T1000 (cell line): ENCODE data around the gene AGBL3.
"Not testable (repeated sequence)": the region's sequence is repeated elsewhere in the genome, so short reads cannot be mapped to it uniquely, and the experiment has no call there.

Experiments used
- DNase-seq: peaks from one replicate; lab custom pipeline; 2025; ENCODE audit warnings: mixed read lengths; lab: John Stamatoyannopoulos, UW

Gene AGBL3

GRCh38 chr7:135077642-135078041, 91.3 kb downstream of the AGBL3 start:
- no peak for DNase-seq

GRCh38 chr7:135078051-135078450, 91.7 kb downstream of the AGBL3 start:
- no peak for DNase-seq

GRCh38 chr7:135079068-135079467, 92.8 kb downstream of the AGBL3 start:
- DNase-seq: no peak

GRCh38 chr7:135083005-135083404, 96.7 kb downstream of the AGBL3 start:
- no peak for DNase-seq

- no peak for DNase-seq
Measured at GRCh38 chr7:135088566-135088965, 102.3 kb downstream of the AGBL3 start.

- no peak for DNase-seq
Measured at GRCh38 chr7:135091717-135092116, 105.4 kb downstream of the AGBL3 start.

DNA sequence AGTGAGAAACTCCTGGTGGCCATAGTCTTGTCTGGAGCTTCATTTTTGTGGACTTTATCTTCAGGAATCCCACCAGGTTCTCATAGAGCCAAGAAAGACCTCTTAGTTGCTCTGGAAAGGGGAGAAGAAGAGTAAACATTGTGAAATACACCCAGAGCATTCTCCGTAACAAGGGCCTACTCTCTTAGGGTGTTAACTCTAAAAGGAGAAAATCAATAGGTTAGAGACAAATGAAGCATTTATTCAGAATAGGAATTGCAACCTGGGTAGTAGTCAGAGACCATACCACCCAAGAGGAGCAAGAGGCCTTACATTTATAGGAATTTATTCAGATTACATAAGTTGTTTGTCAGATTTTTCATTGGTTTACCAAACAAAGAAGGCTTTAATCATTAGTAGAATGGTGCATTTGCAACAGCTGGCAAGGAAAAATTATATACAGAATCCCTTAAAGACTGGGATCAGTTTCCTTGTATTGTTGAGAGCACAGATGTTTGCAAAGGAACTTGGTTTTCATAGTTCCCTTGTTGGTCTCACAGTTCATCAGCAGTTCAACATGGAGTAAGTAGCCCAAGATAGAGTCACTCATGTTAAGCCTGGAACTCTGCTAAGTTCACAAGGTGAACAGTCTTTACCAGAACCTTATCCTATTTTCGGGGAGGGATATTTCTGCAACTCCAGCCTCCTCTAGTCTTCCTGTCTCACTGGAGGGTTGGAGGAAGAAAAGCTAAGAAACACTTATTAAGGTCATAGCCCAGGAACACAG, 108.3 kb downstream of the AGBL3 start:
- no peak for DNase-seq

DNA sequence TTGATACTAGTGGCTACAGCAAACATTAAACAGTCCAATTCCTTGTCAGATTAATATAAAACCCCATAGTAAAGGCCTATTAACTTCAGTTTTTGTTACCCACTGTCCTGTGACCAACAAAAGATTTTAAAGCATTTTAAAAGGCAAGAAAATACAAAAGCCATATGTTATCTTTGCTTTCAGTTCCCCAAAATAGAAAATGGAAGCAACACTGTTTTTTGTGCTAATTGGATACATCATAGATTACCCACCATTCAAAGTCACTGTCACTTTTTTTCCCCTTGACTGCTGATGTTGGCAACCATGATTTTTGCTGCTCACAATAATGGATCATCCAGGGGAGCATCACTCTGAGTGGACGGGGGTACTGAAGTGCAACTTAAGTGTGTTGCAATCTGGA, 109.1 kb downstream of the AGBL3 start:
- no peak for DNase-seq

DNA sequence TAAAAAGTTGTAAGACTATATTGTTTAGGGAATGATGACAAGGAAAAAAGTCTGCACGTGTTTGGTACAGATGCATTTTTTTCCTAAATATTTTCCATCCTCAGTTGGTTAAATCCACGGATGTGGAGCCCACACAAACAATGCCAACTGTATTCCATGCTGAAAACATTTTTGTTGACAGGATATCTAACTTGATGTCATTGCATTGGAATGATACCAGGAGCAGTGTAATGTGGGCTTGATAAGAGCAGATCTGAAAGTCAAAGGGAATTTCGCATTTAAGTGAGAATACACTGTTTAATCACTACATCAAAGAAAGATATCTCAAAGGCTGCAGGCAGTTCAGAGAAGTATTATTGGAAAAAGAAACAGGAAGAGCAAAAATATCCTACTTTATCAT, 112.1 kb downstream of the AGBL3 start:
- no peak for DNase-seq

- DNase-seq: no peak
Measured at GRCh38 chr7:135100856-135101255, 114.5 kb downstream of the AGBL3 start.

- no peak for DNase-seq
Measured at GRCh38 chr7:135102372-135102771, 116.1 kb downstream of the AGBL3 start.

DNA sequence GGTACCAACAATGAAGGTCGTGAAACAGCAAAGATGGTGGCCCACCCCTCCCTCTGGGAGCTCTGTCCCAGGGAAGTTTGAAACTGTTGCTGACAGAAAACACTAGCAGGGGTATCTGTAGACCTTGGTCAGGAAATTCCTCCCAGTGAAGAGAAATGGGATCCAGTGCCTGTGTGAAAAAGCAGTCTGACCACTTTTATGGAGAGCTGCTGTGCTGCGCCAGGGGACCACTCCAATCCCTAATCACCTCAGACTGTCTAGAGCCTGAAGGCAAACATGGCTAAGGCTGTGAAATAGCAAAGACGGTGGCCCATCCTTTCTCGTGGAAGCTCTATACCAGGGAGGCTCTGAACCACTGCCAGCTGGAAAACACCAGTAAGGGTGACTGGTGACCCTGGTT, 123.3 kb downstream of the AGBL3 start:
- DNase-seq: no peak

- no peak for DNase-seq
Measured at GRCh38 chr7:135109976-135110375, 123.7 kb downstream of the AGBL3 start.

GRCh38 chr7:135111379-135111778, 125.1 kb downstream of the AGBL3 start:
- DNase-seq: no peak

DNA sequence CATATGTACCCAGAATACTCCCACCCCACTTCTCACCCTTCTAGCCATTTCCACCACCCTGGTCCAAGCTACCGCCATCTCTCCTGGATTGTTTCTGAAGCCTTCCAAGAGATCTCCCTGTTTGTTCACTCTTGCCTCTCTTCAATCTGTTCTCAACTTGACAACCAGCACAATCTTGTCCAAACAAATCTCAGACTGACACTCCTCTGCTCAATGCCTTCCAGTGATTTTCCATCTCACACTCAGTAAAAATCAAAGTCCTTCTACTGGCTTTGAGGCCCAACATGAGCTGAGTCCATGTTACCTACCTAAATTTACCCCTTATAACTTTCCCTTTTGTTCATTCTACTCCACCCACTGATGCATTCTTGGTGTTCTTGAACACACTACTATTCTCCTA, 128.3 kb downstream of the AGBL3 start:
- no peak for DNase-seq

DNA sequence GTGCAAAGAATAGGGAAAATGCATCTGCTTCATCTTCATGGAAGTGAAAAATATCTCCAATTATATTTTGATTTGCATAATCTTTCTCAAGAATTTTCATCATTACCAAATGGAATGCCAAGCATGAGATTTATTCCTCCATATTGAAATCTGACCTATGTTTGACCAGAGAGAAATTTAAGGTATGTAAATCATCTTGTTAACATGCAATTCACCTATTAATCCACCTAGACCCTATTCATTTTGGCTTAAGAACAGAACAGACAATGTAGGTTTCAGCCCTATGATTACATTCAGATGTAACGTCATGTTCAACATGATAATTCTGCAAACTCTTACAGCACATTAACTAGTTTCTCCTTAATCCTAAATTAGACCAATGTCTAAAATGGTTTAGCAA, 130.8 kb downstream of the AGBL3 start:
- no peak for DNase-seq

DNA sequence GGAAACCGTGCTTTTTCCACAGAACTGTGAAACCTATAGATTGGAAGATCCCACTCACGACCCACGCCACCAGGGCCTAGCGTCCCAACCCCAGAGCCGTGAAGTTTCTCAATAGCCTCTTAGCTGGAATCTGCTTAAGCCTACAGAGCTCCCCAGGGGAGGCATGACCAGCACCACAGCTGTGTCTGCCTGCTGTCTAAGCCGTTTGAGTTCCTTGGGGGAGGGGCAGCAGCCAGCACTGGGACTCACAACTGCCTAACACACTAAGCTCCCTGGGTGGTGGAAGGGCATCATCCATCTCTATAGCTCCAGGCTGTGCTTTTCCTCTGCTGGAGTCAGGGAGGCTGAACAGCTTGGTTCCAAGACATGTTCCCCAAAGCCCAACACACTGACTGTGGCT, 135.6 kb downstream of the AGBL3 start:
- no peak for DNase-seq

- DNase-seq: not testable (repeated sequence)
Measured at GRCh38 chr7:135124631-135125030, 138.3 kb downstream of the AGBL3 start.

- no peak for DNase-seq
Measured at GRCh38 chr7:135128931-135129330, 142.6 kb downstream of the AGBL3 start.

DNA sequence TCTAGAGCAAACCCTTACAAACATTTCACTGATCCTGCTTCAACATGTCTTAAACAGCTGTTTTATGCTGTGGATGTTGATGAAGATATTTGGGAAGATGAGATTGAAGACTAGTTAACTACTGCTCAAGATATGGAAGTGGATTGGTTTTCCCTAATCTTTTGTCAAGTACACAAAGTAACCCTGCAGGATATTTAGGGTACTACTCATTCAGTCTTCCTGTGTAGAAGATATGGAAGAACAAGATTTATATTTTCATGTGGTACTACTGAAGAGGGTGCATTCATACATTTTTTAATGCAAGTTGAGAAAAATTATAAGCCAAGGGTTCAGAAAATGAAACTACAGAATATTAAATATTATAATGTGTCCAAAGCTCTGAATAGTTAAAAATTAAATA, 143.3 kb downstream of the AGBL3 start:
- DNase-seq: no peak

GRCh38 chr7:135143885-135144668, 157.8 kb downstream of the AGBL3 start:
- DNase-seq: no peak

DNA sequence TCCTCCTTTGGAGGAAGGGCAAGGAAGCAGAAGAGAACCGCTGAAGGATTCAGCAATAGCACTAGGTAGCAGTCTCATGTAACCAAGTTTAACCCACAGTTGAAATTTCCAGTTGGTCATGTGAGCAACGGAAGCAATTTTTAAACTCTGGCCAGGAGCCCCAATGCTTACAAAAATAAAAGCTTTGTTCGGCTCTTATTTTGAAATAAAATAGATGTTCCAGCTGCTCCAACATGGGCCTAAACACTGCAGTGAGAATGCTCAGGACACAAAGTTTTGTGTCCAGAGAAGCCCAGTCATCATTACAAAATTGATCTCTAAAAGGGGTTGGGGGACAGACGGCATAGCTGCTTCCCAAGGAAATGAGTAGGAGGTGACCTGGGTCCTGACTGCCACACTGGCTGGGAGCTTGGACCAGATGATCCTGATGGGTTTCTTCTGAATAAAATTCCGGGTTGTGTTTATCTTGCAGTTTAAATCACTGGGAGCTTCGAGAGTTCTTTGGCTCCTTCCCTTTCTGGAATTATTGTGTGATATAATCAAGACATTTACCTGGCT, 161.1 kb downstream of the AGBL3 start:
- no peak for DNase-seq
